Renal cortex interstitium (tissue), 15 donors: ENCODE measurements around the gene ATP10A. TPM values are rescaled to one million over a fixed set of nuclear protein-coding genes. Genes with fewer than 3 reads are reported as not detected.

ENCODE experiments used
- DNase-seq, 11 donors: peaks; one replicate each; pipeline ENCODE4 v3.0.0-alpha.2; 2013; ENCODE audit warnings: low read depth in 9 of 11, low spot score in 4 of 11; ENCODE audit errors: extremely low read depth in 1 of 11
- long read RNA-seq, 16 experiments: transcript quantifications; one replicate each; lab custom pipeline, GENCODE V29; 2026
- polyA plus RNA-seq, 3 donors: library from polyadenylated mRNA; unstranded; fragments of 120-200 nt; gene quantifications; one replicate each; pipeline ENCODE4 v1.2.1, GENCODE V29; 2013; ENCODE audit not compliant: insufficient read length in 3 of 3

Gene ATP10A
- polyA plus RNA-seq, result 1 to 10 TPM; 2.1 to 5.3 (median 2.9) TPM
- long read RNA-seq, donor 1, result 0 reads
- long read RNA-seq, donor 2, result 0 reads
- long read RNA-seq, donor 3, result 0 reads
- long read RNA-seq, donor 4, result 0 reads
- long read RNA-seq, donor 5, result 0 reads
- long read RNA-seq, donor 6, result 0 reads
- long read RNA-seq, donor 7, result 0 reads
- long read RNA-seq, donor 8, result 0 reads
- long read RNA-seq, donor 9, result 0 reads
- long read RNA-seq, donor 10, full-length matches to known transcripts, result 1 of 1 reads
- long read RNA-seq, donor 10, partial matches to known transcripts, result 0 of 1 reads
- long read RNA-seq, donor 10, other reads (novel, unspliced or antisense), result 0 of 1 reads
- long read RNA-seq, donor 11, result 0 reads
- long read RNA-seq, donor 12, result 0 reads
- long read RNA-seq, donor 13, result 0 reads
- long read RNA-seq, donor 14, result 0 reads
- long read RNA-seq, donor 15, result 0 reads
- long read RNA-seq, donor 16, result 0 reads

- DNase-seq, result peak in 1 of 11 donors; percentile 33
These were observed at the start of gene ATP10A for GRCh38 chr15:25863111-25863967. ATP10A (minus strand) TSS chr15:25863327; CDS start chr15:25863096, 231 bp downstream.

GRCh38 chr15:25912035-25912434 is 48.9 kb upstream of the ATP10A start:
- DNase-seq, result no peak

GRCh38 chr15:25910832-25911231 is 47.7 kb upstream of the ATP10A start:
- DNase-seq, result no peak

GRCh38 chr15:25909806-25910205 is 46.7 kb upstream of the ATP10A start:
- no peak for DNase-seq

- no peak for DNase-seq
These were observed 46.2 kb upstream of the ATP10A start for GRCh38 chr15:25909325-25909724.

- DNase-seq, result no peak
These were observed 42.0 kb upstream of the ATP10A start for GRCh38 chr15:25905140-25905539.

GRCh38 chr15:25903024-25903581 is 40.0 kb upstream of the ATP10A start:
- DNase-seq, result no peak

GRCh38 chr15:25901811-25902605 is 38.9 kb upstream of the ATP10A start:
- DNase-seq, result no peak

GRCh38 chr15:25900901-25901300 is 37.8 kb upstream of the ATP10A start:
- DNase-seq, result no peak

GRCh38 chr15:25900431-25900830 is 37.3 kb upstream of the ATP10A start:
- peak in 1 of 11 donors; percentile 16 for DNase-seq

- no peak for DNase-seq
These were observed 36.7 kb upstream of the ATP10A start for GRCh38 chr15:25899870-25900269.

- no peak for DNase-seq
These were observed 34.5 kb upstream of the ATP10A start for GRCh38 chr15:25897658-25898057.

- no peak for DNase-seq
These were observed 31.3 kb upstream of the ATP10A start for GRCh38 chr15:25894371-25894902.

GRCh38 chr15:25893596-25893995 is 30.5 kb upstream of the ATP10A start:
- DNase-seq, result no peak

- DNase-seq, result no peak
These were observed 29.0 kb upstream of the ATP10A start for GRCh38 chr15:25892126-25892525.

GRCh38 chr15:25891081-25891480 is 28.0 kb upstream of the ATP10A start:
- no peak for DNase-seq

GRCh38 chr15:25890529-25890928 is 27.4 kb upstream of the ATP10A start:
- no peak for DNase-seq

- no peak for DNase-seq
These were observed 24.7 kb upstream of the ATP10A start for GRCh38 chr15:25887870-25888269.
